Neural cell (in vitro differentiated cells): Measurements from ENCODE around the gene WDR33. TPM values are rescaled to one million over a fixed set of nuclear protein-coding genes. Genes with fewer than 3 reads are reported as not detected.

Experiments
- H2AFZ ChIP-seq: fragments of 200-600, 300-800 bp; sonication (generic), shearing (Covaris generic); 2 replicates; pipeline ENCODE4 v1.6.0; 2014; ENCODE audit warnings: low read depth, mild to moderate bottlenecking, antibody characterized with exemption, low read length, moderate library complexity
- H3F3A ChIP-seq: fragments of 200-600 bp; shearing (Covaris generic); 2 replicates; pipeline ENCODE4 v1.6.1; 2016; ENCODE audit warnings: mild to moderate bottlenecking, moderate library complexity, mixed read lengths, antibody characterized with exemption, low read length; ENCODE audit not compliant: insufficient read depth, poor library complexity, severe bottlenecking
- H3K27ac ChIP-seq: fragments of 200-600, 300-800 bp; sonication (generic), shearing (Covaris generic); 2 replicates; pipeline ENCODE4 v1.5.1; 2014; ENCODE audit warnings: mild to moderate bottlenecking, low read length, moderate library complexity
- H3K27me3 ChIP-seq: fragments of 300-800, 200-600 bp; sonication (generic), shearing (Covaris generic); 2 replicates; pipeline ENCODE4 v1.6.0; 2014; ENCODE audit warnings: mild to moderate bottlenecking, low read depth, low read length, moderate library complexity; ENCODE audit not compliant: insufficient read depth
- H3K36me3 ChIP-seq: fragments of 300-800, 200-600 bp; sonication (generic), shearing (Covaris generic); 2 replicates; pipeline ENCODE4 v1.5.1; 2014; ENCODE audit warnings: mild to moderate bottlenecking, antibody characterized with exemption, low read length, moderate library complexity; ENCODE audit not compliant: insufficient read depth
- H3K4me2 ChIP-seq: fragments of 300-800, 200-600 bp; sonication (generic), shearing (Covaris generic); 2 replicates; pipeline ENCODE4 v1.6.0; 2014; ENCODE audit warnings: mild to moderate bottlenecking, low read length
- H3K4me3 ChIP-seq: fragments of 300-800, 200-600 bp; sonication (generic), shearing (Covaris generic); 2 replicates; pipeline ENCODE4 v1.5.1; 2014; ENCODE audit warnings: mild to moderate bottlenecking, low read length, moderate library complexity
- H3K79me2 ChIP-seq: fragments of 200-600 bp; shearing (Covaris generic); replicated peaks from 2 replicates; pipeline ENCODE4 v1.6.0; 2014; ENCODE audit warnings: mild to moderate bottlenecking, low read length, moderate library complexity; ENCODE audit not compliant: insufficient read depth
- H3K9ac ChIP-seq: fragments of 300-800, 200-600 bp; sonication (generic), shearing (Covaris generic); 2 replicates; pipeline ENCODE4 v1.6.1; 2016; ENCODE audit warnings: mild to moderate bottlenecking, low read length, mixed read lengths
- H3K9me2 ChIP-seq: fragments of 200-600 bp; shearing (Covaris generic); 2 replicates; pipeline ENCODE4 v1.6.1; 2016; ENCODE audit warnings: mild to moderate bottlenecking, low read length, mixed read lengths; ENCODE audit not compliant: insufficient read depth
- H3K9me3 ChIP-seq: fragments of 200-600, 300-800 bp; sonication (generic), shearing (Covaris generic); 2 replicates; pipeline ENCODE4 v1.6.1; 2016; ENCODE audit warnings: mild to moderate bottlenecking, mixed run types, low read length, moderate library complexity, mixed read lengths
- H4K20me1 ChIP-seq: fragments of 200-600 bp; shearing (Covaris generic); 2 replicates; pipeline ENCODE4 v1.6.1; 2016; ENCODE audit warnings: mild to moderate bottlenecking, mixed run types; ENCODE audit not compliant: insufficient read depth
- CTCF ChIP-seq: fragments of 450-650 bp; IDR thresholded peaks from 2 replicates; pipeline ENCODE4 v1.5.1; 2014; ENCODE audit warnings: antibody characterized with exemption, mild to moderate bottlenecking, moderate library complexity; ENCODE audit not compliant: poor library complexity, severe bottlenecking
- EP300 ChIP-seq: fragments of 450-650 bp; conservative IDR thresholded peaks from 2 replicates; pipeline ENCODE4 v1.6.1; 2014; ENCODE audit warnings: antibody characterized with exemption, mild to moderate bottlenecking, moderate library complexity; ENCODE audit not compliant: poor library complexity, severe bottlenecking
- EZH2 ChIP-seq: fragments of 200-600, 300-800 bp; shearing (Covaris generic), sonication (generic); IDR thresholded peaks from 2 replicates; pipeline ENCODE4 v1.6.1; 2014; ENCODE audit warnings: antibody characterized with exemption, low read length, borderline replicate concordance, mild to moderate bottlenecking; ENCODE audit not compliant: insufficient read depth, poor library complexity, severe bottlenecking
- MXI1 ChIP-seq: fragments of 450-650 bp; conservative IDR thresholded peaks from 2 replicates; pipeline ENCODE4 v1.6.1; 2014; ENCODE audit warnings: antibody characterized with exemption, mild to moderate bottlenecking; ENCODE audit not compliant: poor library complexity, severe bottlenecking
- POLR2AphosphoS5 ChIP-seq: IDR thresholded peaks from 2 replicates; pipeline ENCODE4 v1.6.1; 2012
- RAD21 ChIP-seq: fragments of 450-650 bp; conservative IDR thresholded peaks from 2 replicates; pipeline ENCODE4 v1.6.1; 2014; ENCODE audit warnings: antibody characterized with exemption, mild to moderate bottlenecking, moderate library complexity
- REST ChIP-seq: IDR thresholded peaks from 2 replicates; pipeline ENCODE4 v1.6.1; 2012; ENCODE audit warnings: borderline replicate concordance
- SMC3 ChIP-seq: fragments of 450-650 bp; conservative IDR thresholded peaks from 2 replicates; pipeline ENCODE4 v1.6.1; 2014; ENCODE audit warnings: antibody characterized with exemption, mild to moderate bottlenecking, moderate library complexity; ENCODE audit not compliant: poor library complexity
- TAF1 ChIP-seq: IDR thresholded peaks from 2 replicates; pipeline ENCODE4 v1.6.1; 2012; ENCODE audit warnings: low read depth
- polyA plus RNA-seq: library from polyadenylated mRNA; depleted of rRNA; stranded (reverse); fragments of >200 nt; gene quantifications from 2 replicates; pipeline ENCODE4 v1.2.3, GENCODE V29; 2014

The WDR33 gene
- polyA plus RNA-seq, 1 donor from 2014 or later, result 58.7 TPM

GRCh38 chr2:127712999-127713398 is 98.0 kb downstream of the WDR33 start:
- peaks cover 4% of the 10 kb centered on the region for H3K36me3 ChIP-seq
- H3F3A ChIP-seq, result no peaks in the 10 kb centered on the region
- no peaks in the 10 kb centered on the region for H3K9me2 ChIP-seq
- no peak overlapping the region for H3K9ac ChIP-seq
- no peaks in the 10 kb centered on the region for H3K9me3 ChIP-seq
- no peaks in the 10 kb centered on the region for H3K27me3 ChIP-seq
- no peak for TF ChIP-seq MXI1
- no peak for TF ChIP-seq CTCF
- no peaks in the 10 kb centered on the region for H3K79me2 ChIP-seq
- H3K4me3 ChIP-seq, result no peak overlapping the region
- no peak overlapping the region for H3K27ac ChIP-seq
- H3K4me2 ChIP-seq, result no peak overlapping the region
- H4K20me1 ChIP-seq, result no peaks in the 10 kb centered on the region
- no peak overlapping the region for H2AFZ ChIP-seq

- H3K4me3 ChIP-seq, result no peak overlapping the region
- TF ChIP-seq CTCF (no peak), MXI1 (no peak), REST (no peak), SMC3 (no peak), RAD21 (no peak), EZH2 (no peak), TAF1 (no peak), EP300 (no peak), POLR2AphosphoS5 (no peak)
- H3F3A ChIP-seq, result no peaks in the 10 kb centered on the region
- H3K9me2 ChIP-seq, result no peaks in the 10 kb centered on the region
- H3K4me2 ChIP-seq, result no peak overlapping the region
- no peak overlapping the region for H3K27ac ChIP-seq
- no peak overlapping the region for H3K9ac ChIP-seq
- H4K20me1 ChIP-seq, result no peaks in the 10 kb centered on the region
- no peak overlapping the region for H2AFZ ChIP-seq
- peaks cover 5% of the 10 kb centered on the region for H3K79me2 ChIP-seq
- H3K27me3 ChIP-seq, result no peaks in the 10 kb centered on the region
- peaks cover 4% of the 10 kb centered on the region for H3K36me3 ChIP-seq
- H3K9me3 ChIP-seq, result no peaks in the 10 kb centered on the region
These were observed 101.6 kb downstream of the WDR33 start for GRCh38 chr2:127709336-127709735.
